HuH-7.5 (cell line): ENCODE results near the gene EPB42.
"Not testable (repeated sequence)": the region's sequence is repeated elsewhere in the genome, so short reads cannot be mapped to it uniquely, and the experiment has no call there.

Experiments used
- DNase-seq: peaks from one replicate; pipeline ENCODE4 v3.0.0; 2011; ENCODE audit warnings: low spot score

EPB42 gene

GRCh38 chr15:43241100-43241499 lies 20.3 kb upstream of the EPB42 start:
- DNase-seq: no peak

GRCh38 chr15:43239732-43240491 lies 19.1 kb upstream of the EPB42 start:
- no peak for DNase-seq

GRCh38 chr15:43238671-43239131 lies 17.9 kb upstream of the EPB42 start:
- no peak for DNase-seq

- no peak for DNase-seq
These were observed 17.1 kb upstream of the EPB42 start for GRCh38 chr15:43237842-43238470.

- DNase-seq: no peak
These were observed 14.7 kb upstream of the EPB42 start for GRCh38 chr15:43235536-43235935.

DNA sequence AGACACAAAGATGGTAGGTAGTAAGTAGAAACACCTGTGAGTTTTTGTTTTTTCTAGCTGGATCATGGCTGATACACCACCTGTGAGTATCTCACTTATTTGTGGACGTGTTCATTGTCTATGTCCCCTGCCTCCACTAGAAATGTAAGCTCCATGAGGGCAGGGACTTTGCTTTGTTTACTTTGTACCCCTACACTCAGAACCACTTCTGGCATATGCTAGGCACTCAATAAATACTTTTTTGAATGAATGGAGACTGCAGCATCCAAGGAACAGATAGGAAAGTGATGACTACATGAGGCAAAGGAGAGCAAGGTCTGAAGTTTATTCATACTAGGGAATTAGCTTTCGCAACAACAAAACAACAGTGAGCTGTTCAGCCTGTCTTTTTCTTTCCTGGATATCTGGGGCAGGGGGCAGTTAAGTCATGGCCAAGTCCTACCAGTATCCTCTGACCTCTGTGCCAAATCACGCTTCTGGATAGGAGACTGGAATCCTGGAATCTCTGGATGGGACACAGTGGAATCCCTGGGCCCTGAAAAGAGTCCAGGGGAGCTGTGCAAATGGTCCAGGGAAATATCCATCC lies 11.6 kb upstream of the EPB42 start:
- DNase-seq: no peak

- no peak for DNase-seq
These were observed 9.9 kb upstream of the EPB42 start for GRCh38 chr15:43230640-43231115.

DNA sequence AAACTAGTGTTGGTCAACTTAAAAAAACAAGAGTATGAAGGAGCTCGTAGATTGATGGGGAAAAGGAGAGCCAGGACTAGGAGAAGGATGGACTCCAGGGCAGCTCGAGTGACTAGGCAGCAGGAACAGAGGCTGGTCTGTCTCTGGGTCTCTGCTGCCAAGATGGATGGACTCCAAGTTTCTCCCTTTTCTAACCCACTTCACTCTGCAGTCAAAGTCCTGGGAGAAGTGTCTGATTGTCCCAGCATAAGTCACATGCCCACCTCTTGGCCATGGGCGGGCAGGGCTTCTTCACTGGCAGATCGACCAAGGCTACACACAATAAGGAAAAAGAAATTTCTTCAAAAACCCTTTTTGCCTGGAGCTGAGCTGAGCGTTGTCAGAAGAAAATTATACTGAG lies 9.2 kb upstream of the EPB42 start:
- DNase-seq: no peak

GRCh38 chr15:43226436-43227305 lies 5.9 kb upstream of the EPB42 start:
- no peak for DNase-seq

GRCh38 chr15:43225950-43226255 lies 5.1 kb upstream of the EPB42 start:
- DNase-seq: not testable (repeated sequence)

DNA sequence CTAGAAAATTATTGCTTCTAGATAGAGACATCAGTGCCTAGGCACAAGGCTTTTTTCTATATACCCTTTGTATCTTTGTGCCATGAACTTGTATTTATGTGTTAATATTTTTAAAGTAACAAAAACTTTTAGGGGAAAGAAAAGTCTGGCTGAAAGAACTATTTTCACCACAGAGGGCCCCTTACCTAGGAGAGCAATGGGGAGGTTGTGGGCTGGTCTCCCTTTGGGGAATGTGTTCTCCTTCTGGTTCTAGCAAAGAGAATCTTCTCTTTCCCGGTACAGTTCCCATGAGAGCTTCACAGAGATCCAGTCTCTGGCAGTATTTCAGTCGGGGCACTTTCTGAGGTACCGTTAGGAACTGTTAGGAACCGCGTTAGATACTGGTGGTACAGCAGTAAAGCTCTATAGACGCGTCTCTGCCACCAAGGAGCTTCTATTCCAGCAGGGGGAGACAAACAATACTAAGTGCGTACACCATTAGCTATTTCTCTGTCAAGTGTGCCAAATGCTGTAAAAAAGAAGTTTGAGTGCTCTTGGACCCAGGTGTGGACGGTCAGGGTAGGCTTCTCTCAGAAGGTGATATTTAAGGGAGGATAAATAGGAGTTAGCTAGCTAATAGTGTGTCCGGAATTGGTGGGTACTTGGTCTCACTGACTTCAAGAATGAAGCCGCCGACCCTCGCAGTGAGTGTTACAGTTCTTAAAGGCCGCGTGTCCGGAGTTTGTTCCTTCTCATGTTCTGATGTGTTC lies 4.6 kb upstream of the EPB42 start:
- peak; percentile 69 for DNase-seq

- no peak for DNase-seq
These were observed 604 bp upstream of the EPB42 start for GRCh38 chr15:43221422-43221821.

DNA sequence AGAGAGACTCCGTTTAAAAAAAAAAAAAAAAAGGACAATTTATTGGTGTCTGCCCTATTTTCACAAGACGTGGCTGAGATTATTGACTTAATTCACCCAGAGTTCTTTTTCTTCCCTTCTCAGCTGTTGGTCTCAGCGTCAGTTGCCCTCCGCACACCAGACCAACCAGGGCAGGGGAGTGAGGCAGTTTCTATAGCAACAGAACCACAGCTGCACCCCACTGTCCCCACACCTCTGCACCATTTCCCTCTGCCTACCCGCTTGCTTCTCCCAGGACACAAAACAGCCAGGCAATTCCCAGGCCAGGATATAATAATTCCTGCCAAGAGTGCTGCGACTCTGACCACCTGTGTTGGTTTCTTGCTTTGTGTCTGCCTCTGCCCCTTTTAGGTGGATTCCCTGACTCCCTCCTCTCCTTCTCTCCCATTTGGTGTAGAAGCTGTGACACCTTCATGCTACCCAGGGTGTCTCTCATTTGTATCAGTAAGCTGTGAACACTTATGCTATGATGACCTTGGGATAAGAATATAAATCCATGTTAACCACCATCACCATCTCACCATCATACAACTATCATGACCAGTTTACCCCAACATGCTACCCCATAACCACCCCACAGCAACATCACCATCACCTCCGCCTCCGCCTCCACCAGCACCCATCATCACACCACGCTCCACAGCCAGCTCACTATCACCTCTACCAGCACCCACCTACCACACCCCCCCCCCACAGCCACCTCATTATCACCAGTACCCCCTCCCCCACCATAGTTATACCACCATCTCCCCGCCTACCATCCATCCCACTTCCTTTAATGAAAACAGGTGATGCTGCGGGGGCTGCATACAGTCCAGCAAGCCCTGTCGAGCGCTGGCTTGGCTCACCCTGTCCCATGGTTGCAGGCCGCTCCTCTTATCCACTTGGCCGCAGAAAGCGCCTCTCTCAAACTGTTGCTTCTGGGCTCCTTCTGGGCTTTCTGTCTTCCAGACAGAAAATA lies 589 bp downstream of the EPB42 start:
- DNase-seq: no peak

DNA sequence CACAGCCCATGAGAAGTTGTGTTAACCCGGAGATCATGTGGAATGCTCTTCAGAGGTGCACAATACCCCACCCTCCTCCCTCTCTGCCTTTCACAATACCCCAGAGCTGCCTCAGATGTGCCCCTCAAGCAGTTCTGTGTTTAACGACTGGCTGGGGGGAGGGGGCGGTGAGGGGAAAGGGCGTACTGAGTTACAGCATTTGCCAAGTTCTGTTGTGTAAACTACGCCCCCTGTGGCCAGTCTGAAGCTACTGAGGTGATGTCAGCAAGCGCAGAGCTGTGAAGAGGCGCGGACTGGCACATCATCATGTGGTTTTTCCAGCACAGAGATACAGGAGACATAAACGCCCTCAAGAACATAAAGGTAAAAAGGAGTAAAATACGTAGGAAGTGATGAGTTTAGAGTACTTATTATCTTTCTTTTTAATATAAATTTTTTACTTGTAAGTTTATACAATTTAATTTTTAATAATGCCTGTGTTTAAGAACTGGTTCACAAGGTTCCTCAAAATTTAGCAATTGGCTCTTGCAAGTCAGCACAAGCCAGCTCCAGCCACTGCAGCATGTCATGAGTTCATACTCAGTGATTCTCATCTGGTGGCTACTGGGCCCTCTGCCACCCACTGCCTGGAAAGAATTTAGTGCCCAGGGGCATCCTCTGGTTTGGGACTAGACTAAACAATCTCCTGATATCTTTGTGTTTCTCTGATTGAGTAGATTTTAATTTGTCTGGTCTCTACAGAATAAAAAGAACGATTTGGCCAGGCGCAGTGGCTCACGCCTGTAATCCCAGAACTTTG lies 1.7 kb downstream of the EPB42 start:
- DNase-seq: no peak

- DNase-seq: no peak
These were observed 4.9 kb downstream of the EPB42 start for GRCh38 chr15:43215961-43216360.

DNA sequence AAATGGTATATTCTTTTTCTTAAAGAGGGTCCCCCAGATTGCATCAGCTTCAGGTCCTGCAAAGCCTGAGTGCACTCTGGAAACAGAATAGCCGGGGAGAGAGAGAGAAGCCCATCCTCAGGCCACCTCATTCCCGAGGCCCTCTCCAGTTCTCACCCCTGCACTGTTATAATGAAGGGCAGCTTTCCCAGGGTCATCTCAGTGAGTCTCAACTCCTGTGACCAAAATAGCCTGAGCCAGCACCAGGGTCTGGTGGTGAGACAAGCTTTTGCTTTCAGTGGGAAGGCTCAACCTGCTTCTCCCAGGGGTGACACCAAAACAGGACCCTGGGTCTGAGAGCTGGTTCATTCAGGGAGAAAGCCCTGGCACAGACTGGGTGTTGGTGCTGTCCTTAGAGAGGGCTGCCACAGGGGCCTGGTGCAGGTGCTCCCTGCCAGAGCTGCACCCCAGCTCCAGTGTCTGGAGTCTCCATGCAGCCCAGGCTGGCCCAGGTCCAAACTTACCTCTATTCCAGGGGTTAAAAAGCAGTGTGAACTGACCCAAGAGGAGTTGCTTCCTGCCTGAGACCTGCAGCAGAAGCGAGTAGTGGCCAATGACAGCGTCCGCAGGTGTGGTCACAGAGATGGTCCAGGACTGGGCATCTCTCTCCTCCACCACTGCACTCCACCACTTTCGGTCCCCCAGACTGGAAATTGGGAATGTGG lies 6.1 kb downstream of the EPB42 start:
- DNase-seq: no peak

DNA sequence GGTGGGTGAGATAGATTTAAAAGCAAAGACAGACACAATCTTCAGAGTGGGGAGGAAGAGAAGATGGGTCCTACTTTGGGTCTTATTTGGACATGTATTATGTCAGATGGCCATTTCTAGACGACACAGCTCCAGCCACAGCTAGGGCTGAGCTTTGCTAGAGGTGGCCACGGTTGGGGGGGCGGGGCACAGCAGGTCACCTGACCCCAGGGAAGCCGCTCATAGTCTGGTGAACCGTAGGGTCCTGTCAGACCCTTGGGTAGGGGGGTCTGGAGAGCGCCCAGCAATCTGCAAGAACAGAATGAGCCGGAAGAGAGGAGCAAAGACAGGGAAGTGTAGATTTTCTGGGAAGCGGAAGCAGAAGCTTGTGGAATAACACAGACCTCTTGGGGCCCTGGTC lies 6.6 kb downstream of the EPB42 start:
- DNase-seq: no peak

- no peak for DNase-seq
These were observed 7.4 kb downstream of the EPB42 start for GRCh38 chr15:43213466-43213865.

DNA sequence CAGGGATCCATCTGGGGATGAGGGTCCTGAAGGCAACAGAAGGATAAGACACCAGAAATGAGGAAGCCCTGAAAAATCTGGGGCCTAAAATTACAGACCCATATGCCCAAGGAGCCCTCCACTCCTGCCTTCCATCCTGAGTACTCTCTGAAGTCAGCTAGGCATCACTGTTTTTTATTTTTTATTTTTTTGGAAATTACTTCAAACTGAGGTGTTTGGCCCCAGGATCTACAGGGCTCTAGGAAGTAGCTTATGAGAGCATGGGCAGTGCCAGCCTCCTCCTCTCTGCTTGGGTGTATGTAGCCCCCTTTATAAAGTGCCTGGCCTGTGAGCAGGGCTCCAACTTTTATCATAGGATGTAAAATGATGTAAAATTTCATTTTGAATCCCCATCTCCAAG lies 7.9 kb downstream of the EPB42 start:
- DNase-seq: no peak
